ENCODE measurements around the gene EMC6.

DNA sequence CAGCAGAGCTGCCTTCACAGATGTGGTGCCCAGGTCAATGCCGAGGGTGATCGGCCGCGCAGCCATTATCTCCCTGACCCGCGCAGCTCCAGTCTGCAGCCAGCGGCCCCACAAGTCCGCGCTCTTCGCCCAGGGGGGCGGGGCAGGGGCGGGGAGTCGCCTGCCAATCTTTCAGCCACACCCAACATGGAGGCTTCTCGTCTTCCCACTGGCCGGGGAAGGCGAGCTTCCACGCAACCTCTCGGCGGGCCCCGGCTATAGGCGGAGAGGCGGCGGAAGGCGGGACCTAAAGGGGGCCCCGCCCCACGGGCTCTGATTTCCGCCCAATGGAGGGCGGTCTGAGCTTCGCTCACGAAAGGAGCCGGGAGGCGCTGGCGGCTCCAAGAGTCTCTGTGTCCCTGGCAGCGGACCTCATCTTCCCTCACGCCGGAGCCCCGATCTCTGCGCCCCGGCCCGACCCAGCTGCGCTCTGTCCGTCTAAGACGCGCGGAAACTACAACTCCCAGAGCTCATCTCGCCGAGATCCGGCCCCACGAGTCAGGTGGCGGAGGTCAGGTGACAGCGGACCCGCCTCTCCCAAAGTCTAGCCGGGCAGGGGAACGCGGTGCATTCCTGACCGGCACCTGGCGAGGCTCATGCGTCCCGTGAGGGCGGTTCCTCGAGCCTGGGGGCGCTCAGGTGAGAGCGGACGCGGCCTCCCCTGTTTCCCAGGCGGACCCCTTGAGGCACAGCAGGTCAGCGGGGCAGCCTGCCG, 32.3 kb upstream of the EMC6 start, which contains the start of the genes CTNS and SHPK:
- TF ChIP-seq, protein P1, sequence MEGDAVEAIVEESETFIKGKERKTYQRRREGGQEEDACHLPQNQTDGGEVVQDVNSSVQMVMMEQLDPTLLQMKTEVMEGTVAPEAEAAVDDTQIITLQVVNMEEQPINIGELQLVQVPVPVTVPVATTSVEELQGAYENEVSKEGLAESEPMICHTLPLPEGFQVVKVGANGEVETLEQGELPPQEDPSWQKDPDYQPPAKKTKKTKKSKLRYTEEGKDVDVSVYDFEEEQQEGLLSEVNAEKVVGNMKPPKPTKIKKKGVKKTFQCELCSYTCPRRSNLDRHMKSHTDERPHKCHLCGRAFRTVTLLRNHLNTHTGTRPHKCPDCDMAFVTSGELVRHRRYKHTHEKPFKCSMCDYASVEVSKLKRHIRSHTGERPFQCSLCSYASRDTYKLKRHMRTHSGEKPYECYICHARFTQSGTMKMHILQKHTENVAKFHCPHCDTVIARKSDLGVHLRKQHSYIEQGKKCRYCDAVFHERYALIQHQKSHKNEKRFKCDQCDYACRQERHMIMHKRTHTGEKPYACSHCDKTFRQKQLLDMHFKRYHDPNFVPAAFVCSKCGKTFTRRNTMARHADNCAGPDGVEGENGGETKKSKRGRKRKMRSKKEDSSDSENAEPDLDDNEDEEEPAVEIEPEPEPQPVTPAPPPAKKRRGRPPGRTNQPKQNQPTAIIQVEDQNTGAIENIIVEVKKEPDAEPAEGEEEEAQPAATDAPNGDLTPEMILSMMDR (conservative IDR thresholded peaks at IDR 0.05 in 1 of 2, IDR thresholded peaks at IDR 0.05 in 1 of 2; ENCODE audit: extremely low read depth in 1 of 2, insufficient read depth in 1 of 2, low read depth in 1 of 2, low read length in 2 of 2): no peak
- no peak for TF ChIP-seq EZH2 (IDR thresholded peaks at IDR 0.05; ENCODE audit: borderline replicate concordance, low read length)

All from mammary epithelial cell (primary cell).